ENCODE results near the gene FZD1.

The FZD1 gene

GRCh38 chr7:91264046-91264923 lies at the start of gene FZD1:
TSS of gene FZD1 (plus strand) at chr7:91264433. CDS start at chr7:91264881, 448 bp downstream.
- DNase-seq (ENCODE audit: insufficient read length, low spot score) (peak; percentile 73), FAIRE-seq (no peak)
- TF ChIP-seq CTCF (IDR thresholded peaks at IDR 0.05; ENCODE audit: insufficient read depth, missing control alignments): no peak

GRCh38 chr7:91226411-91226810 lies 37.8 kb upstream of the FZD1 start:
- FAIRE-seq (no peak), DNase-seq (ENCODE audit: insufficient read length, low spot score) (no peak)
- TF ChIP-seq CTCF (IDR thresholded peaks at IDR 0.05; ENCODE audit: insufficient read depth, missing control alignments): no peak

- FAIRE-seq: no peak
- DNase-seq (ENCODE audit: insufficient read length, low spot score): no peak
- no peak for TF ChIP-seq CTCF (IDR thresholded peaks at IDR 0.05; ENCODE audit: insufficient read depth, missing control alignments)
Measured at GRCh38 chr7:91228327-91228726, 35.9 kb upstream of the FZD1 start.

- peak; percentile 23 for TF ChIP-seq CTCF (IDR thresholded peaks at IDR 0.05; ENCODE audit: insufficient read depth, missing control alignments)
- peak; percentile 90 for FAIRE-seq
- DNase-seq (ENCODE audit: insufficient read length, low spot score): no peak
Measured at GRCh38 chr7:91228927-91229558, 35.2 kb upstream of the FZD1 start.

GRCh38 chr7:91230100-91230499 lies 34.1 kb upstream of the FZD1 start:
- no peak for DNase-seq (ENCODE audit: insufficient read length, low spot score)
- TF ChIP-seq CTCF (IDR thresholded peaks at IDR 0.05; ENCODE audit: insufficient read depth, missing control alignments): no peak
- FAIRE-seq: no peak

GRCh38 chr7:91230503-91230902 lies 33.7 kb upstream of the FZD1 start:
- no peak for TF ChIP-seq CTCF (IDR thresholded peaks at IDR 0.05; ENCODE audit: insufficient read depth, missing control alignments)
- no peak for FAIRE-seq
- no peak for DNase-seq (ENCODE audit: insufficient read length, low spot score)

GRCh38 chr7:91233212-91233611 lies 31.0 kb upstream of the FZD1 start:
- FAIRE-seq (no peak), DNase-seq (ENCODE audit: insufficient read length, low spot score) (no peak)
- no peak for TF ChIP-seq CTCF (IDR thresholded peaks at IDR 0.05; ENCODE audit: insufficient read depth, missing control alignments)
